ENCODE results near the gene ATP11C. TPM values are rescaled to one million over a fixed set of nuclear protein-coding genes. Genes with fewer than 3 reads are reported as not detected.

The ATP11C gene
- total and polyA plus RNA-seq, 4 donors, result 2.6 to 23.5 (median 10.0) TPM

GRCh38 chrX:139933904-139934303 lies 1.1 kb upstream of the ATP11C start:
- Histone ChIP-seq H3K27me3 (ENCODE audit: control insufficient read depth in 3 of 3, insufficient read depth in 3 of 3, low read length in 2 of 3) (peaks cover 0 to 6% (median 5%) of the 10 kb centered on the region in 3 donors), H3K4me3 (no peak overlapping the region), H3K36me3 (ENCODE audit: control insufficient read depth in 4 of 4, insufficient read depth in 4 of 4, low read length in 4 of 4) (no peaks in the 10 kb centered on the region), H3K9me3 (ENCODE audit: control insufficient read depth in 4 of 4, insufficient read depth in 3 of 4, low read length in 3 of 4) (no peaks in the 10 kb centered on the region), H3K4me1 (ENCODE audit: control insufficient read depth in 5 of 5, insufficient read depth in 5 of 5, low read length in 5 of 5) (peaks cover 0 to 8% (median 0%) of the 10 kb centered on the region in 5 donors), H3K9ac (ENCODE audit: insufficient read depth in 1 of 2, low read length in 2 of 2) (peak overlapping the region in 1 of 2 donors; percentile 30), H3K27ac (ENCODE audit: low read depth in 1 of 2, low read length in 1 of 2) (peak overlapping the region in 1 of 2 donors; percentile 89)
- DNase-seq (no peak), ATAC-seq (ENCODE audit: insufficient read depth, low FRiP score) (no peak)
- whole genome bisulfite sequencing, 2 donors, result 59 to 79% methylated on average over 15 of the region's 15 CpGs
- TF ChIP-seq CTCF (IDR thresholded peaks at IDR 0.05; ENCODE audit: control extremely low read depth, extremely low read depth), result no peak

GRCh38 chrX:139932073-139932900 lies 566 bp downstream of the ATP11C start:
- peak; percentile 22 to 47 (median 41) for DNase-seq
- H3K4me3 ChIP-seq, result peak overlapping the region; percentile 57
- H3K27me3 ChIP-seq (ENCODE audit: control insufficient read depth in 3 of 3, insufficient read depth in 3 of 3, low read length in 2 of 3), result peaks cover 0 to 9% (median 6%) of the 10 kb centered on the region in 3 donors
- H3K9me3 ChIP-seq (ENCODE audit: control insufficient read depth in 4 of 4, insufficient read depth in 3 of 4, low read length in 3 of 4), result no peaks in the 10 kb centered on the region
- 2 to 28% methylated on average over 19 to 109 of the region's 109 CpGs for WGBS, 2 donors
- H3K27ac ChIP-seq (ENCODE audit: low read depth in 1 of 2, low read length in 1 of 2), result peak overlapping the region; percentile 86 to 93
- peaks cover 0 to 8% (median 0%) of the 10 kb centered on the region in 5 donors for H3K4me1 ChIP-seq (ENCODE audit: control insufficient read depth in 5 of 5, insufficient read depth in 5 of 5, low read length in 5 of 5)
- no peak for TF ChIP-seq CTCF (IDR thresholded peaks at IDR 0.05; ENCODE audit: control extremely low read depth, extremely low read depth)
- H3K9ac ChIP-seq (ENCODE audit: insufficient read depth in 1 of 2, low read length in 2 of 2), result peak overlapping the region; percentile 26 to 44
- peak; percentile 50 for ATAC-seq (ENCODE audit: insufficient read depth, low FRiP score)
- H3K36me3 ChIP-seq (ENCODE audit: control insufficient read depth in 4 of 4, insufficient read depth in 4 of 4, low read length in 4 of 4), result no peaks in the 10 kb centered on the region

GRCh38 chrX:139931646-139932072 lies 1.2 kb downstream of the ATP11C start:
- no peak for TF ChIP-seq CTCF (IDR thresholded peaks at IDR 0.05; ENCODE audit: control extremely low read depth, extremely low read depth)
- H3K36me3 ChIP-seq (ENCODE audit: control insufficient read depth in 4 of 4, insufficient read depth in 4 of 4, low read length in 4 of 4), result no peaks in the 10 kb centered on the region
- H3K27me3 ChIP-seq (ENCODE audit: control insufficient read depth in 3 of 3, insufficient read depth in 3 of 3, low read length in 2 of 3), result peaks cover 0 to 9% (median 6%) of the 10 kb centered on the region in 3 donors
- H3K9ac ChIP-seq (ENCODE audit: insufficient read depth in 1 of 2, low read length in 2 of 2), result no peak overlapping the region
- peaks cover 0 to 8% (median 0%) of the 10 kb centered on the region in 5 donors for H3K4me1 ChIP-seq (ENCODE audit: control insufficient read depth in 5 of 5, insufficient read depth in 5 of 5, low read length in 5 of 5)
- ATAC-seq (ENCODE audit: insufficient read depth, low FRiP score) (no peak), DNase-seq (no peak)
- H3K4me3 ChIP-seq, result peak overlapping the region; percentile 57
- peak overlapping the region in 1 of 2 donors; percentile 86 for H3K27ac ChIP-seq (ENCODE audit: low read depth in 1 of 2, low read length in 1 of 2)
- 0 to 30% methylated on average over 13 to 33 of the region's 33 CpGs for WGBS, 2 donors
- no peaks in the 10 kb centered on the region for H3K9me3 ChIP-seq (ENCODE audit: control insufficient read depth in 4 of 4, insufficient read depth in 3 of 4, low read length in 3 of 4)

Measured in lung (tissue), 12 donors.